ENCODE data around the gene CDK16. TPM values are rescaled to one million over a fixed set of nuclear protein-coding genes. Genes with fewer than 3 reads are reported as not detected.

CDK16 gene
- total and polyA plus RNA-seq, 2 donors (not counting 3 experiments of a cell fraction or from before 2014, with no cell fraction given) = 99.9 to 149 TPM

GRCh38 chrX:47226071-47226470, 7.6 kb downstream of the CDK16 start:
- no peaks in the 10 kb centered on the region for H4K20me1 ChIP-seq (replicated peaks; ENCODE audit: control insufficient read depth, extremely low read depth, insufficient read depth, low read length)
- no peaks in the 10 kb centered on the region for H3K4me1 ChIP-seq (ENCODE audit: control insufficient read depth, extremely low read depth, insufficient read depth, low read length)
- POLR2A ChIA-PET = no interaction called here
- no peak overlapping the region for H3K9ac ChIP-seq (replicated peaks; ENCODE audit: extremely low read depth, insufficient read depth, low read length)
- no peak overlapping the region for H2AFZ ChIP-seq (ENCODE audit: low read depth, low read length)
- intact Hi-C loops (cut with micrococcal nuclease) = no loop called here
- no peaks in the 10 kb centered on the region for H3K9me1 ChIP-seq (replicated peaks; ENCODE audit: control insufficient read depth, extremely low read depth, insufficient read depth, low read length)
- BruUV-seq (replicated peaks) = no TSS peak
- FAIRE-seq (no peak), DNase-seq (ENCODE audit: low read depth, low spot score) (no peak)
- TF ChIP-seq POLR2AphosphoS5 (IDR thresholded peaks at IDR 0.05; ENCODE audit: insufficient read depth, low read depth, low read length) (no peak), JUN (IDR thresholded peaks at IDR 0.05; ENCODE audit: borderline replicate concordance, insufficient read depth, insufficient read length, low read depth) (no peak)
- CTCF ChIA-PET = no interaction called here
- peaks cover 8 to 39% of the 10 kb centered on the region in 2 experiments for H3K36me3 ChIP-seq (ENCODE audit: control insufficient read depth in 2 of 2, extremely low read depth in 1 of 2, insufficient read depth in 2 of 2, low read length in 2 of 2)
- H3K79me2 ChIP-seq (ENCODE audit: control insufficient read depth, insufficient read depth, low read length) = peaks cover 17% of the 10 kb centered on the region
- dilution Hi-C loops (cut with MboI; ENCODE audit: extremely low pct_ligation_motif_present, low sequenced_read_pairs) = no loop called here
- H3K9me3 ChIP-seq (replicated peaks; ENCODE audit: control insufficient read depth, insufficient read depth, low read length) = no peaks in the 10 kb centered on the region
- H3K4me2 ChIP-seq (ENCODE audit: insufficient read depth, low read length) = no peak overlapping the region
- no peak overlapping the region for H3K4me3 ChIP-seq (replicated peaks in 1 of 3; ENCODE audit: insufficient read depth in 1 of 3, low read depth in 1 of 3, low read length in 3 of 3)
- H3K27me3 ChIP-seq (ENCODE audit: control insufficient read depth in 2 of 2, insufficient read depth in 2 of 2, low read length in 2 of 2) = no peaks in the 10 kb centered on the region
- no peak overlapping the region for H3K27ac ChIP-seq (ENCODE audit: insufficient read depth, low read depth, low read length)

GRCh38 chrX:47226531-47227333, 8.3 kb downstream of the CDK16 start:
- no peaks in the 10 kb centered on the region for H3K9me3 ChIP-seq (replicated peaks; ENCODE audit: control insufficient read depth, insufficient read depth, low read length)
- TSS peak; percentile 20 for BruUV-seq (replicated peaks)
- POLR2A ChIA-PET = no interaction called here
- peaks cover 8 to 39% of the 10 kb centered on the region in 2 experiments for H3K36me3 ChIP-seq (ENCODE audit: control insufficient read depth in 2 of 2, extremely low read depth in 1 of 2, insufficient read depth in 2 of 2, low read length in 2 of 2)
- H3K4me3 ChIP-seq (replicated peaks in 1 of 3; ENCODE audit: insufficient read depth in 1 of 3, low read depth in 1 of 3, low read length in 3 of 3) = no peak overlapping the region
- intact Hi-C loops (cut with micrococcal nuclease) (no loop called here), dilution Hi-C loops (cut with MboI; ENCODE audit: extremely low pct_ligation_motif_present, low sequenced_read_pairs) (no loop called here)
- H3K9ac ChIP-seq (replicated peaks; ENCODE audit: extremely low read depth, insufficient read depth, low read length) = no peak overlapping the region
- no peak overlapping the region for H3K4me2 ChIP-seq (ENCODE audit: insufficient read depth, low read length)
- H3K79me2 ChIP-seq (ENCODE audit: control insufficient read depth, insufficient read depth, low read length) = peaks cover 10% of the 10 kb centered on the region
- FAIRE-seq (no peak), DNase-seq (ENCODE audit: low read depth, low spot score) (no peak)
- CTCF ChIA-PET = no interaction called here
- no peak overlapping the region for H2AFZ ChIP-seq (ENCODE audit: low read depth, low read length)
- TF ChIP-seq POLR2A (IDR thresholded peaks at IDR 0.05; ENCODE audit: low read depth, low read length) (no peak), JUN (IDR thresholded peaks at IDR 0.05; ENCODE audit: borderline replicate concordance, insufficient read depth, insufficient read length, low read depth) (no peak), EZH2 (IDR thresholded peaks at IDR 0.05; ENCODE audit: borderline replicate concordance, low read depth, low read length, severe bottlenecking) (no peak), MAX (IDR thresholded peaks at IDR 0.05; ENCODE audit: insufficient read depth, insufficient read length) (no peak), POLR2AphosphoS5 (IDR thresholded peaks at IDR 0.05; ENCODE audit: insufficient read depth, low read depth, low read length) (no peak), FOS (IDR thresholded peaks at IDR 0.05; ENCODE audit: borderline replicate concordance, insufficient read depth, low read length) (no peak), GATA2 (IDR thresholded peaks at IDR 0.05; ENCODE audit: insufficient read depth, insufficient read length, low read depth, low read length) (no peak), MYC (IDR thresholded peaks at IDR 0.05; ENCODE audit: low read depth, low read length) (no peak), CTCF (IDR thresholded peaks at IDR 0.05; ENCODE audit: extremely low read depth in 1 of 2, insufficient read depth in 1 of 2, low read depth in 1 of 2, low read length in 2 of 2) (no peak)
- H4K20me1 ChIP-seq (replicated peaks; ENCODE audit: control insufficient read depth, extremely low read depth, insufficient read depth, low read length) = no peaks in the 10 kb centered on the region
- H3K27me3 ChIP-seq (ENCODE audit: control insufficient read depth in 2 of 2, insufficient read depth in 2 of 2, low read length in 2 of 2) = no peaks in the 10 kb centered on the region
- H3K9me1 ChIP-seq (replicated peaks; ENCODE audit: control insufficient read depth, extremely low read depth, insufficient read depth, low read length) = no peaks in the 10 kb centered on the region
- H3K4me1 ChIP-seq (ENCODE audit: control insufficient read depth, extremely low read depth, insufficient read depth, low read length) = no peaks in the 10 kb centered on the region
- no peak overlapping the region for H3K27ac ChIP-seq (ENCODE audit: insufficient read depth, low read depth, low read length)

All from endothelial cell of umbilical vein (primary cell).